Ovary (tissue), 9 donors: ENCODE data around the gene ZNF800. TPM values are rescaled to one million over a fixed set of nuclear protein-coding genes. Genes with fewer than 3 reads are reported as not detected.
A peak's percentile ranks its signal among the peaks of the same experiment; 100 is the strongest.

Experiments used
- DNase-seq, 5 donors: peaks; one replicate each; pipeline ENCODE4 v3.0.0-alpha.2; 2019 to 2020
- H3K27ac ChIP-seq, 2 donors: fragments of 200-600 bp; one replicate each; pipeline versions ENCODE4 v1.5.1 to v1.8.0; 2019 to 2022
- H3K27me3 ChIP-seq: fragments of 200-600 bp; one replicate; pipeline ENCODE4 v1.8.0; 2022
- H3K36me3 ChIP-seq: fragments of 200-600 bp; sonication (generic); one replicate; pipeline ENCODE4 v1.5.1; 2019
- H3K4me1 ChIP-seq: one replicate; pipeline ENCODE4 v1.8.1; 2013; ENCODE audit warnings: mild to moderate bottlenecking, moderate library complexity; ENCODE audit not compliant: insufficient read depth
- H3K4me3 ChIP-seq: fragments of 200-600 bp; sonication (generic); one replicate; pipeline ENCODE4 v1.5.1; 2017
- H3K9me3 ChIP-seq, 2 donors: fragments of 200-600 bp in 1 of 2; sonication (generic) in 1 of 2; one replicate each; pipeline versions ENCODE4 v1.5.1 to v1.8.1; 2013 to 2019; ENCODE audit warnings: mild to moderate bottlenecking in 1 of 2, moderate library complexity in 1 of 2
- EP300 ChIP-seq: sonication (generic); formaldehyde crosslinking; IDR thresholded peaks from one replicate; pipeline ENCODE4 v1.6.1; 2017; ENCODE audit warnings: antibody characterized with exemption
- POLR2A ChIP-seq: fragments of 450-650 bp; IDR thresholded peaks from one replicate; pipeline ENCODE4 v1.6.1; 2017; ENCODE audit warnings: antibody characterized with exemption, mild to moderate bottlenecking, moderate library complexity
- WGBS, 3 donors: extraction: QIAGEN DNeasy Blood & Tissue Kit in 1 of 3; methylation state at CpG; one replicate each; pipeline versions ENCODE4 v1.1.5 to v1.1.7; 2013 to 2017; 5-methylcytosine and 5-hydroxymethylcytosine counted together
- intact Hi-C, 4 donors: fragments of 100-400 bp; cut with DNase I; formaldehyde crosslinking; loops; one replicate each; pipeline versions ENCODE4 v1.11.0 to v1.15.1; 2022 to 2023
- polyA plus RNA-seq, 2 donors: library from polyadenylated mRNA; stranded (reverse); fragments of 200-250 nt in 1 of 2; fragments of 350-450 nt in 1 of 2; fragmentation: Illumina TruSeq in 1 of 2; extraction: RNeasy Lipid Tissue Mini Kit (QIAGEN cat#74804) in 1 of 2; gene quantifications; one replicate each; pipeline ENCODE4 v1.2.3, GENCODE V29; 2013 to 2014
- total RNA-seq, 7 donors: library from RNA; depleted of rRNA in 2 of 7; stranded (reverse); fragments of >200 nt in 2 of 7; fragmentation: NEBNext Ultra II Directional in 3 of 7; extraction: Animal tissue kit (Norgen Biotek cat#: 25700) in 3 of 7; gene quantifications; one replicate each; pipeline versions ENCODE4 v1.1.0 to v1.2.4, GENCODE V29; 2016 to 2023
- TF ChIP-seq, protein P1 (sequence below), 3 donors: fragments of 450-650 bp in 2 of 3; fragments of 200-600 bp in 1 of 3; IDR thresholded peaks; one replicate each; pipeline versions ENCODE4 v1.5.1 to v1.8.0; 2016 to 2022; ENCODE audit warnings: antibody characterized with exemption in 3 of 3, mild to moderate bottlenecking in 1 of 3
- donor health status: DM: no; HTN: no; CAD: no; lungs with moderate emphysema.
- donor health status: DM: no; HTN: no; CAD: no.
- donor health status: Bipolar disorder and iron deficiency.
- donor health status: DM: yes; HTN: yes; CAD: no.
- donor health status: DM: no; HTN: no; CAD: no.
- donor health status: DM: yes; HTN: yes; CAD: no.

Gene ZNF800
- total and polyA plus RNA-seq, 9 donors = 7.3 to 36.2 (median 28.1) TPM

DNA sequence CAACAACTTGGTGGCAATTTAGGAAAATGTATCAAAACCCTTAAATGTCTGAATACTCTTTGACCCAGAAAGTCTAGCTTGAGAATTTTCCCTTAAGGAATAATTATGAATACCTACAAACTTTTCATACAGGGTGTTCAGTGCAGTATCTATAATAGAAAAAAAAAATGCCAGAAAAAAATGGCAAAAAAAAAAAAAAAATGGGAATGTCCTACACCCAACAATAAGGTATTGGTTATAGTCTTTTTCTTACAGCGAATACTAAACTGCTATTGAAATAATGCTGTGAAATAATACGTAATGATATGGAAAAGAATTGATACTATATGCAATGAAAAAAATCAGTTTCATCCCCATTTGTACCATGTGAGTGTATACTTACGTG lies 44.3 kb downstream of the ZNF800 start:
- WGBS, 3 donors = 92 to 94% (median 93%) methylated on average over 3 of the region's 3 CpGs
- H3K27ac ChIP-seq = no peak overlapping the region
- peaks cover 4% of the 10 kb centered on the region for H3K4me1 ChIP-seq
- intact Hi-C loops = loop anchor here in 1 of 4 donors (10.0 kb wide), 1 partner anchor 167 kb away; no protein-coding TSS in a partner anchor
- no peaks in the 10 kb centered on the region for H3K36me3 ChIP-seq
- H3K4me3 ChIP-seq = peak overlapping the region; percentile 30
- DNase-seq = no peak
- no peaks in the 10 kb centered on the region for H3K27me3 ChIP-seq
- no peak for TF ChIP-seq EP300
- TF ChIP-seq, protein P1, sequence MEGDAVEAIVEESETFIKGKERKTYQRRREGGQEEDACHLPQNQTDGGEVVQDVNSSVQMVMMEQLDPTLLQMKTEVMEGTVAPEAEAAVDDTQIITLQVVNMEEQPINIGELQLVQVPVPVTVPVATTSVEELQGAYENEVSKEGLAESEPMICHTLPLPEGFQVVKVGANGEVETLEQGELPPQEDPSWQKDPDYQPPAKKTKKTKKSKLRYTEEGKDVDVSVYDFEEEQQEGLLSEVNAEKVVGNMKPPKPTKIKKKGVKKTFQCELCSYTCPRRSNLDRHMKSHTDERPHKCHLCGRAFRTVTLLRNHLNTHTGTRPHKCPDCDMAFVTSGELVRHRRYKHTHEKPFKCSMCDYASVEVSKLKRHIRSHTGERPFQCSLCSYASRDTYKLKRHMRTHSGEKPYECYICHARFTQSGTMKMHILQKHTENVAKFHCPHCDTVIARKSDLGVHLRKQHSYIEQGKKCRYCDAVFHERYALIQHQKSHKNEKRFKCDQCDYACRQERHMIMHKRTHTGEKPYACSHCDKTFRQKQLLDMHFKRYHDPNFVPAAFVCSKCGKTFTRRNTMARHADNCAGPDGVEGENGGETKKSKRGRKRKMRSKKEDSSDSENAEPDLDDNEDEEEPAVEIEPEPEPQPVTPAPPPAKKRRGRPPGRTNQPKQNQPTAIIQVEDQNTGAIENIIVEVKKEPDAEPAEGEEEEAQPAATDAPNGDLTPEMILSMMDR (IDR thresholded peaks at IDR 0.05) = no peak
- TF ChIP-seq POLR2A = no peak
- no peaks in the 10 kb centered on the region for H3K9me3 ChIP-seq

DNA sequence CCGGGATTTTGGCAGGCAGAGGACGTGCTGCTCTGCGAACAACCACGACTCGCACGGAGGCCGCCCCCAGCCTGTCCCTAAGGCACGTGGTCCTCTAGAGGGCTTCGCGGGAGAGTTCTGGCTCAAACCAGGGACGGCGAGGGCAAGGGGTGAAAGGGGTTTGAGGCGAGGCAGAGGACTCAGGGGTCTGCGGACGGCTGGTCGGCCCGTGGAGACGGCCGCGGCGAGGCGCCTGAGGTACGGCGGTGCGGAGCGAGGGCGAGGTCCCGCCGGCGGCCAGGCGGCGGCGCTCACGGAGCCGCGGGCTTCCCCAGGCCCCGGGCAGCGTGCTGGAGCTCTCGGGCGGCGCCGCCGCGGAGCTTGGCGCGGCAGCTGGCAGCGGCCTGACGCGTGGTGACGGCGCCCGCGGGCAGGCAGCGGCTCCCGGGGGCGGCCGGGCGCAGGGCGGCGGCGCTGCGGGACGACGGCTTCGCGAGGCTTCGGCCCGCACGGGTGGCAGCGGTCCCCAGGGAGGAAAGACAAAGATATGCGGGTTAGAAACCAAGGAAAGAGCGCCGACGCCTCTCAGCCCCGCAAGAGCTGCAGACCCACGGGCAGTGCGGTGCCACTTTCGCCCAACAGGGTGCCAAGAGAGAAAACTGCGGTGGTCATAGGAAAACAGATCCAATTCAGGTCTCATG lies 44.8 kb downstream of the ZNF800 start:
- Histone ChIP-seq H3K9me3 (no peaks in the 10 kb centered on the region), H3K4me1 (peaks cover 4% of the 10 kb centered on the region), H3K36me3 (no peaks in the 10 kb centered on the region), H3K4me3 (peak overlapping the region; percentile 30), H3K27me3 (no peaks in the 10 kb centered on the region), H3K27ac (no peak overlapping the region)
- 1 to 4% (median 2%) methylated on average over 65 to 79 of the region's 79 CpGs for WGBS, 3 donors
- TF ChIP-seq EP300 (no peak), POLR2A (no peak)
- TF ChIP-seq, protein P1 (IDR thresholded peaks at IDR 0.05) = peak in 1 of 3 donors; percentile 45
- intact Hi-C loops = loop anchor here in 1 of 4 donors (10.0 kb wide), 1 partner anchor 167 kb away; no protein-coding TSS in a partner anchor
- peak; percentile 27 to 75 (median 40) for DNase-seq

GRCh38 chr7:127346575-127347256 lies 45.8 kb downstream of the ZNF800 start:
- Histone ChIP-seq H3K9me3 (no peaks in the 10 kb centered on the region), H3K36me3 (no peaks in the 10 kb centered on the region), H3K4me3 (no peak overlapping the region), H3K4me1 (peaks cover 4% of the 10 kb centered on the region), H3K27me3 (no peaks in the 10 kb centered on the region), H3K27ac (no peak overlapping the region)
- TF ChIP-seq, protein P1 (IDR thresholded peaks at IDR 0.05) = no peak
- TF ChIP-seq EP300 (no peak), POLR2A (no peak)
- intact Hi-C loops = loop anchor here in 1 of 4 donors (10.0 kb wide), 1 partner anchor 168 kb away; no protein-coding TSS in a partner anchor
- peak in 1 of 5 donors; percentile 14 for DNase-seq
- 81 to 87% (median 84%) methylated on average over 9 of the region's 9 CpGs for WGBS, 3 donors

GRCh38 chr7:127342596-127342995 lies 49.9 kb downstream of the ZNF800 start:
- no peak overlapping the region for H3K4me3 ChIP-seq
- WGBS, 3 donors = 58 to 72% (median 68%) methylated on average over 1 of the region's 1 CpG
- no peak overlapping the region for H3K27ac ChIP-seq
- DNase-seq = no peak
- peaks cover 4% of the 10 kb centered on the region for H3K4me1 ChIP-seq
- H3K27me3 ChIP-seq = no peaks in the 10 kb centered on the region
- intact Hi-C loops = loop anchor here in 1 of 4 donors (10.0 kb wide), 1 partner anchor 172 kb away; no protein-coding TSS in a partner anchor
- TF ChIP-seq, protein P1 (IDR thresholded peaks at IDR 0.05) = no peak
- no peak for TF ChIP-seq EP300
- TF ChIP-seq POLR2A = no peak
- H3K36me3 ChIP-seq = no peaks in the 10 kb centered on the region
- H3K9me3 ChIP-seq = no peaks in the 10 kb centered on the region
